Activated CD4-positive, alpha-beta T cell treated with anti-CD3 and anti-CD28 coated beads, Interleukin-2, amount 50 U/mL, for 1 hour (primary cell): ENCODE results near the gene IQSEC1.

ENCODE experiments used
- DNase-seq: peaks from one replicate; pipeline ENCODE4 v3.0.0-alpha.2; 2020

Gene IQSEC1

DNA sequence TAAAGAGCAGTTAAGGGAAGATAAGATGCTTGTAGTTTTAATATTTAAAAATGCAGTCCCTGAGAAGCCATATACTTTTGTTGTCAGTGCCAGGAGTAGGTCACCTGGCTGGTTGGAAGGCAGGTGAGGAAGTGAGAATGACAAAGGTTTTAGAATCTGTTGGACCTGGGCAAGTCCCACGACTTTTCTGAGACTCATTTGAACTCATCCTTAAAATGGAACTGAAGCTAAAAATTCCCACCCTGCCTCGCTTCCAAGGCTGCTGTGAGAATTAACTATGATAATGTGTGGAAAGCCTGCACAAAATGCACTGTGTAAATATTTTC, 77.1 kb downstream of the IQSEC1 start:
- DNase-seq: no peak

DNA sequence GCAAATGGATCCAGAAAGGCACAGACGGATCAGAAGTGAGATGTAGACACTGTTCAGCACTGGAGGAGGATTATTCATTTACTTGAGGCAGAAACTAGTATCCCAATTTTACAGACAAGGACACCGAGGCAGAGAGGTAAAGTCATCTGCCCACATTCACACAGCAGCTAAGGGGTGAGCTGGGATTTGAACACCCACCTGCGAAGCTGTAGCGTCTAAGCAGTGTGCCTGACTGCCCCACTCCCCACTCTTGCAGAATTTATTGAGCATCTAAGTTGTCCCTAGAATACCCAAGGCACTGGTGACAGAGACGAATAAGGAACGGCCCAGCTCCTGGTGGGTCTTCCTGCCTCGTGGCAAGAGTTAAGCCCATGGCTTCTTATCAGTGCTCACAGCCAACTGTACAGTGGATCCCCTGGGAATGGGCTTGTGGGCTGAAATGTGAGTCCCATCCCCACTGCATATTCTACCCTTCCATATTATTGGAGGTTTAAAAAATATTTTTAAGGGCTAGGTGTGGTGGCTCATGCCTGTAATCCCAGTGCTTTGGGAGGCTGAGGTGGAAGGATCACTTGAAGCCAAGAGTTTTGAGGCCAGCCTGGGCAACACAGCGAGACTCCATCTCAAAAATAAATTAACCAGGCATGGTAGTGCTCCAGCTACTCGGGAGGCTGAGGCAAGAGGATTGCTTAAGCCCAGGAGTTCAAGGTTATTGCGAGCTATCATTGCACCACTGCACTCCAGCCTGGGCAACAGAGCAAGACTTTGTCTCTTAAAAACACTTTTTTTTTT, 77.6 kb downstream of the IQSEC1 start:
- no peak for DNase-seq

DNA sequence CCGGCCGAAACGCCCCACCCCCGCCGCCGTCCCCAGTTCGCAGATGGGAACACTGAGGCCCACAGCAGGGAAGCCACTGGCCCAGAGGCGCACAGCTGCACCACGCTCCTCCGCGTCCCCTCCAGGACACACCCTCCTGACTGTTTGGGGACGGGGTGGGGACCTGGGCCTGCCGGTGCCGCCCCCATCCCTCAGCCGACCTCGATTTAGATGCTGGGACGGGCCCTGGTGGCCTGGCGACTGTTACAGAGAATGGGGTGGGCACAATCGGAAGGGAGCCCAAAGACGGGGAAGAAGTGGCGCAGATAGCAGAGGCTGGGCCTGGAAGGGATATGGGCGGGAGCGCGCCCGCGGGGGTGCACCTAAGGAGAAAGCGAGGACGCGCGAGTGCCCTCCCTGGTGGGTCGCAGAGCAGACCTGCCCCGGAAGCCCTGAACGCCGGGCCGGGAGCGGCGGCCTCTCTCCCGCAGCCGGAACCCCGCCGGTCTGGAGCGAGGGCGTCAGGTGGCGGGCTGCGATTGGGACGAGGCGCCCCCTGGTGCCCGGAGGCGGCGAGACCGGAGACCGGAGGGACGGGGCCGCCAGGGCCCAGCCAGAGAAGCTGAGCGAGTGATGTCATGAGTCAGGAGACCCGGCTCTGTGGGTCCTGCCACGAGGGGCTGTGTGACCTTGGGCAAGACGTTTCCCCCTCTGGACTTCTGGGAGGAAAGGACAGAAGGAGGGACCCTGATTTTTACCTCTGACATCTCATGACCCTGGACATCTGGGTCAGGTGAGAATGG, 78.4 kb downstream of the IQSEC1 start:
- peak; percentile 83 for DNase-seq

DNA sequence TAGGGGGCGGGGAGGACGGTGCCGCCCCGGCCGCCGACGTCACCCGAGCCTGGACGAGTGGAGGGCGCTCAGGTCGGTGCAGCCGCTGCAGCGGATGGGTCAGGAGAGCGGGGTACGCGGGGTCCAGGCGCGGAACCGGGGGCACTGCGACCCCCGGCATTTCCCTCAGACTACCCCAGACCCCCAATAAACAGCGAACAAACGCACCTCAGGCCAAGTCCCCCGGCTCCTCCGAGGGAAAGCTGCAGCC, 78.9 kb downstream of the IQSEC1 start:
- DNase-seq: no peak

DNA sequence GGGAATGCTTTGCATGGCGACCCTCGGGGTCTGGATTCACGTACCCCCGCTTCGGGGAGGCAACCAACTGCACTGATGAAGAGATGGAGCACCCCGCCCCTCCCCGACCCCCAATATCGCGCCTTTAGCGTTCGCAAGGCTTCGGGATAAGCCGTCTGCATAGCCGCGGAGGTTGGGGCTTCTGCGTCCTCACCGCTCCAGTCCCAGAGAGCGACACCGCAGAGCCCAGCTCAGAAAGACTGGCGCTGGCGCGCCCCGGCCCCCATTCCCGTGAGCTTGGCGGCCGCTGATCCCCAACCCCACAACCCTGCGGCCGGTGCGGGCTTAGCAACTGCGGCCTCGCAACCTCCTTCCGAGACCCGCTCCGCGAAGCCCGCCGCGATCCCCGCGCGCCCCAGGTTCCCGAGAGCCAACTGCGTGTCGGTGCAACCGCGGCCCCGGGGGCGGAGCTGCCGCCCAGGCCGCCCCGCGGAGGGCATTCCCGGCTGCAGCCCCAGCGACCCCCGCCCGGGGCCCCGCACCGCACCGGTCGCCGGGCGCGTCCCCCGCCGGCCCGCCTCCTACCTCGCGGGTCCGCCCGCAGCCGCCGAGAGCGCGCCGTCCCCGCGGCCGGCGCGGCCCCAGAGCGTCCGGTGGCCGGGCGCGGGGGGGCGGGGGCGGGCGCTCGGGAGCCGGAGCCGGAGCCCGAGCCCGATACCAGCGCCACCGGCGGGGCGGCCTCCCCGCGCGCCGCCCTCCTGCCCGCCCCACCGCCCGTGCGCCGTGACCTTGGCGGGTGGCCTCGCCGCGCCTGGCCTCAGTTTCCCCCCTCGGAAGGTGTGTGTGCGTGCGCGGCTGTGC, 79.5 kb downstream of the IQSEC1 start:
- no peak for DNase-seq

DNA sequence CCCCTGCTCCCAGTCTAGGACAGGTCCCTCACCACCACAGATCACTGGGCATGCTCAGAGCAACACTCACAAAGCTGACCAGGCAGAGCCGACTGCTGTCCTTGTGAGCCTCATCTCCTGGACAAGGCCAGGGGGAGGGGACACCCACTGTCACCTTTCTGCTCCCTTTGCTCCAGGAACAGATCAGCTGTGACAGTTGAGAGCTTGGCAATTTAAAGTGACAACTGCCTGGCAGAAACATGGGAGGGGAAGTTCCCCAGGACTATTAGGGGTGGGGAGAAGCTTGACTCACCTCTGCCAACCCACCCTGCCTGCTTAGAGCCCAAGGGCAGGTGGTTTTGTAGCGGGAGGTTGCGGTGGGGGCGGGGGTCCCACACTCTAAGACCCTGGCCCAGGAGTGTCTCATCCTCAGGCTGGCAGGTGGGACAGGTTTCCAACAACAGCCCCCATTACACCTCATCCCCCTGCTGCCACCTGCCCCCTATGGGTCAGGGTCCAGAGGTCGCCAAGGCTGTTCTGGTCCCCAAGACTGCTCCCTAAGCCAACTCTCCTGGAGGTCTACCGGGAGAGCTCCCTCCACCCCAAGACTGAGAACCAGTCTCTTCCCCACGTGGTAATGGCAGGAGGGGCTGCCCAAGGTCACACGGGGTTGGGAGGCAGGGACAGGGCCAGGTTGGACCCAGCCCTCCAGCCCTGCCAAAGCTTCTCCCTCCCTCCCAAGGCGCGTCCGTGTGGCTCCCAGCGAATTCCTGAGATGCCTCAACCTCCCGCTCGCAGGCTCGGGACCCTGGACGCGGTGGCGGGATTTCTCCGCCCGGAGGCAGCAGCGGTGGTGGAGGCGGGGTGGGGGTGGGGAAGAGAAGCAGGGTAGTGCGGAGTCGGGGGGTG, 80.4 kb downstream of the IQSEC1 start:
- no peak for DNase-seq

DNA sequence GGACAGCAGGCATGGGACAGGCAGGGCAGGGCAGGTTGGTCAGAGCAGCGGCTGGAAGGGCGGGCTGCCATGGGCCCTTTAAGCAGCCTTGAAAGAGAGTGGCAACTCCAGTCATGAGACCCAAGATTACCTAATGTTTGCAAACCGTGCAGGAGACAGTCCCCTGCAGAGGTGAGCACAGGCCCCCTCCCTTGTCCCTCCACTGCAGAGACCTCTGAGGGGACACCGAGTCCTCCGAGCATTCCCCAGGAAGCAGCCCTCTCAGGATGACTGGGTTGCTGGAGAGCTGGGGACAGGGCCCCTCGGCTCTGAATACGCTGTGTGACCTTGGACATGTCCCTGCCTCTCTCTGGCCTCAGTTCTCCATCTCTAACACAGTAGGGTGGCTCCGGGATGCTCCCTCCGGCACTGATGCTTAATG, 81.4 kb downstream of the IQSEC1 start:
- no peak for DNase-seq

DNA sequence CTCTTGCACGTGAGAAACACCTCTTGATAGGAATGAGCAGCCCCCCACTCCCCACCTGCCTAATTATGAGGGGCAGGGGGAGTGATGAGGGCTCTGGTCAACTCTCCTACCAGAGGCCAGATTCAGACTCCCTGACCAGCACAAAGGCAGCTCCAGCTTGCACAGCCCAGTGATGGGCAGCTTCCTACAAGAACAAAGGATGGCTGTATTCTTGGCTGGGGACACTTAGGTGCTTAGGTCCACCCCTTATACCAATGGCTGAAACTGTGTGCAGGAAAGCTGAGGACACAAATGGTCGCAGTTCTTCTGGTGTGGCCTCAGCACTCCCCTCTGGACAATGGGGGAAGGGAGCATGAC, 81.8 kb downstream of the IQSEC1 start:
- DNase-seq: no peak

DNA sequence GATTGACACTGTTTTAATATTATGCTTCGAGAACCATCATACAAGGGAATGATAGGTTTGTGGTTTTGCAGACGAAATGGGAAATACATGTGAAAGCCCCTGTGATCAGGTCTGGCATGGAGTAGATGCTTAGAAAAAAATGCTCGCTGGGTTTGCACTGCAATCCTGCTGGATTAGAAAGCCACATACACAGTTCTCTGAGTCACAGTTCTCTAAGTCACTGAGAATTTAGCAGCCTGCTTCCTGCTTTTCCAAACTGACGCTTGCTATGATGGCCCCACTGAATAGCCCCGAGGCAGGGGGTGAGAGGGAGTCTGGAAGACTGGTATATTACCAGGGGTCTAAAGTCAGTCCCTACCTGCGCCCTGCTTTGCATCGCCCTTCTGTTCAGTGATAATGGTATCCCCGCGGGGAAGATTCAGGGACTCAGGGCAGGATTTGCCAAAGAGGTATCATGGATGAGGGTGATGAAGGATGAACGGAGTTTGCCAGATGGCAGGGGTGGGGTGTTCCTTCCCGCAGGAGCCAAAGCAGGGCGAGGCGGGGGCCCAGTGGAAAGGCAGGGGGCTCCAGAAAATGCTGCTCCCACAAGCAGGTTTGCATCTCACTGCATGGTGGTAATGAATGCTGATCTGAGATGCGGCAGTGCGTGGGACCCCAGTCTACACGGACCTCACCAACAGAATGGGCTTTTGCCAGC, 82.3 kb downstream of the IQSEC1 start:
- no peak for DNase-seq

DNA sequence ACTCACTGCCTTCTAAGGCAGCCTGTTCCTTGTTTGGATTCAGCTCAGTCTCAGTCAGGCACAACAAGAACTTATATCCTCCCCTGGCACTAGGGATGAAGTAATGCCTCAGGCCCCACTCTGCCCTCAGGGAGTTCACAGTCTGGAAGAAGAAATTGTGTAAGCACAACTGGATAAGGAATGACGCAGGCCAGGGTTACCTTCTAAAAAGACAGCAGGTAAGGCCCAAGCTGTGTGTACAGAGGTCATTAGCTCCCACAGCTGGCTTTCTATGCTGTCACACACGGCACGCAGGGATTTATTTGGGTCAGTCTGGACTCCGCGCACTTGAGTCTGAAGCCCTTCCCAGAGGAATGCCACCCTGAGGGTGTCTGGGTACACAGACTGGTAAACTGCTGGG, 82.9 kb downstream of the IQSEC1 start:
- no peak for DNase-seq

DNA sequence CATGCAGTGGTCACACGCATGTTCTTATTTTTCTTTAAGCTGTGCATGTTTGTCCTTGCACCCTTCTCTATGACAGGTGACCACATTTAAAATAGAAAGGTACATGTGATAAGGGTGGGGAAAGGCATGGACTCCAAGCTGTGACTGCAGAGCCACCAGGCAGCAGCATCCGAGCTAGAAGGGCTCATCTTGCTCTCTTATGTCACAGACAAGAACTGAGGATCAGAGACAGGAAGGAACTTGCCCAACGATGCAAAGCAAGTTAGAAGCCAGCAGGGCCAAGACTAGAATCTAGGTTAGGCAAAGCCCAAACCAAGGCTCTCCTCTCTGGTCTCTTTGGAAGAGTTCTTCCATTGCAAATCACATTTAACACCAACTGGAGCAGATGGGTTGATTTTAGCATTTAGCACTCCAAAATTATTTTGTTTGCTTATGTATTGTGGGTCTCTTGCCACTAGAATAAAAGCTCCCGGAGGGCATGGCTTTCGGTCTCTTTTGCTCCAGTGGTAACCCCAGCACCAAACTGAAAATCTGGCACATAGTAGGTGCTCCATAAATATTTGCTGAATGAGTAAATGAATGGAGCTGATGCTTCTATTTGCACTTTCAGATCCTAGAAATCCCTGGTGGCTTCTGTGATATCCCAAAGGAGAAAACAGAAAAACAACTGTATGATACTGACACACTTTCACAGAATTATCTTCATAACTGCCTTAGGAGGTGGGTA, 84.3 kb downstream of the IQSEC1 start:
- no peak for DNase-seq

DNA sequence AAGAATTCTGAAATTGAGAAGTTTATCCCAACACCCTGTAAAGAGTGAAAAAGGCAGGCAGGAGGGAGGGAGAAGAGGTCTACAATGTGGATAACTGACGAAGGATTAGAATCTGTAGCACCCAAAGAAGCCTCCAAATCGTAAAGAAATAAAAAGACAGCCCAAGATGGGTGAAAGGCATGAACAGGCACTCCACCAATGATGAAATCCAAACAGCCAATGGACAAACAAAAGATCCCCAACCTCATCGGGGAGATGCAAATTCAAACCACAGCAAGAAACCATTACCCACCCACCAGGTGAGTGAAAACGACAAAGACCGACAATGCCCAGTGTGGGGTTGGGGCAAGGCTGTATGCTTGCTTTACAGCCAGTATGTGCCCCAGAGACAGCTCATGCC, 85.6 kb downstream of the IQSEC1 start:
- DNase-seq: no peak

DNA sequence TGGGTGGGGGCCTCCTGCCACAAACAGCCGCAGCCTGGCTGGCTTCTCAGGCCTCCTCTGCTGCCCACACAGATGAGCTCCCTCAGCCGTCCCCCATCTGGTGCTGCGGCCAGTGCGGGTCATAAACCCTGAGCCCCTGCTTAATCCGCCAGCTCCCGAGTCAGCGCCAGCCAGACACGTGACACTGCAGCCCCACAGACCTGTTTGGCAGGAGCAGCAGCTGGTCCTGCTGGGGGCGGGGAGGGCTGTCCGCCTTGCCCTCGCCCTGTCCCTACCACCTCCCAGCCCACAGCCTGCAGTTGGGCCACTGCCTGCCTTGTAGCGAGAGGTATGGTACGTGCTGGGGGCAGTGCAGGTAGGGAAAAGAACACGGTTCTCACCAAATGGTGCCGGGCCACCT, 86.2 kb downstream of the IQSEC1 start:
- DNase-seq: no peak

DNA sequence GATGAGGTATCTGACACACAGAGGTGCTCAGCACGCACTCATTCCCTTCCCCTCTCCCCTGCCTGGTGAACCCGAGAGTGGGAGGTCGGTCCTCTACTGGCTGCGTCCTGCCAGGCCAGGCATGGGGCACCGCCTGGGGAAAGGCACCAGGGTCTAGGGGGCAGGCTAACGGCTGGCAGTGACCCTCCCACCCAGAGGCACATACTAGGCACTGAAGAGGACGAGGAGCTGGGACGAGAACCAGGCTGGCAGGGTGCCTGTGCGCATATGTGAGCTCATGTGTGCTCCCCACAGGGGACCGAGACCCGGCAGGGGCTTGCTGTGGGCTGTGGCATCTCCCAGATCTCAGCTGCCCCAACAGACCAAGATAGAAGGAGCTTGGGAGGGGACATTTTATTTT, 86.7 kb downstream of the IQSEC1 start:
- DNase-seq: no peak

DNA sequence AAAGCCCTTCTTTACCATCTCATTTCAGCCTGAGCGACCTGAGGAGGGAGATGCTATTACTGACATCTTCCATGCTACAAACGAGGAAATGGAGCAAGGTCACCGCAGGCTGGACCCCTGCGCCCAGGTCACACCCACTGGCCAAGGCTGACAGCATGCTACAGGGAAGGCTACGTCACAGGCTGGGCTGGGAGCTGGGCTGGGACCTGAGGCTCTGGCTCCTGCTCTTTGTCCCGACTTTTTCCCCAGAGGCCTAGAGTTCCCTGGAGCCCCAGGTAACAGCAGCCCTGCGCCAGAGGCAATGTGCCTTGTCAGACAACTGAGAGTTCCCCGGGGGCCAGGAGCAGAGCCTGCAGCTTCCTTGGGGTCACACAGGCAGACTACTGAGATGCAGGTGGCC, 87.2 kb downstream of the IQSEC1 start:
- no peak for DNase-seq

DNA sequence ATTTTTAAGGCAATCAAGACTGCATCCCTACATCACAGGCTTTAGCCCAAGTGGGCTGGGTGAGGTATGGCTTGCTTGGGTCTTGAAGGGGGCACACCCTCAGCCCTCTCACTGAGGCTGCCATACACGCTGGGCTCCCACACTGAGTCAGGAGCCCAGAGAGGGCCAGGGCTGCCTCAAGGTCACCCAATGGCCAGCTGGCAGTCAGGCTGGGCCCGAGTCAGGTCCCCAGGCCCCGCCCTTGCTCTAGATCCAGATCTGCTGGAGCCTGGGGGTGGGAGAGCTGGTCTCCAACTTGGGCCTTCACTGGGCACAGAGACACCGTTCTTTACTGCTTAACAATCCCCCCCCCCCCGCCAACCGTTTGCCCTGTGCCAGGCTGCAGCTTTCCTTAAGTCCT, 88.1 kb downstream of the IQSEC1 start:
- DNase-seq: no peak

DNA sequence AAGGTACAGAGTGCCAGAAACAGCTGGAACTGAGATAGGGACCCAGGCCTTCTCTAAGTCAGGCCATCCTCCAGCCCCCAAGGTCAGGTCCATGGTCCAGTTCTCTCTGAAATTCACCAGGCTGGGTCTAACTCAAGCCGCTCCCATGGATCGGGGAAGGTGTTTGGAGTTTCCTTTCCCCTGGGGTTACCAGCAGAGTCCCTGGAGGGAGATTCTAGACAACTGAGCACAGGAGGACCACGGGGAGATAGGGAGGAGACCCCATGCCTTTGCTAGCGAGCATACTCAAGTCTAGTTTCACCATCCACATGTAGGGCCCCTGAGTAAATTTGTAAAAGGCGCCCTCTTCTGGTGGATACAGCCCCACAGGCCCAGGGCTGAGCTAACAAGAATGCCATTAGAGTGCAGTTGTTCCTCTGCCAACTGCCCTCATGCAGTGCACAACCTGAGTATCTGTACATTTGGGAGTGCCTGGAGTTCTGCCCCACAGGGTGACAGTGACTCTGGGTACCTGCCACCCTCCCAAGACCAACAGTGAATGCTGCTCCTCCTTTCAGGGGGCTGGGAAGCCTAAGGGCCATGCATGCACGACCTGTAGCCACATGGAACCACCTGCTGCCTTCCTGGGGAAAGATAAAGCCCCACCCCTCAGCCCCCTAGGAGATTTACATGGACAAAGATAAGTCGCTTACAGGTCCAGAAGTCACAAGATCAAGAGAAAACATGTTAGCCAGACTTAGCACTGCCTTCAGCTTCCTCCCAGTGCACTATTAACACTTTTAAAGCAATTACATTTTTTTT, 89.0 kb downstream of the IQSEC1 start:
- DNase-seq: peak; percentile 48

DNA sequence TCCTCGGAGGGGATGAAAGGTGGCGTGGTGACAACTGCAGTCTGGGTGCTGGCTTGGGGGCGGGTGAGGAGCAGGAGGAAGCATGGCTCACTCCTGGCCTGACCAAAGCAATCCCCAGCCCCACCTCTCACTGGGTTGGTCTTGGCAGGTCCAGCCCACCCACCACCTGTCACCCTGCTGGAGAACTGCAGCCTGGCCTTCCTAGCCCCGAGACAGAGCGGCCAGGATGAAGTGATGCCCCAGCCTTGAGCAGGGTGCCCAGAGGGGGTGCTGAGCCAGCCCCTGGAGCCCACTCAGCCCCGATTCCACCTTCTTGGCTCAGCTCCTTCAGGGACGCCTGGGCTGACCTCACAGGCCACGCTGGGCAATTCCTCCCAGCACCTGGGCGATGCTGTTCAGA, 89.9 kb downstream of the IQSEC1 start:
- no peak for DNase-seq

DNA sequence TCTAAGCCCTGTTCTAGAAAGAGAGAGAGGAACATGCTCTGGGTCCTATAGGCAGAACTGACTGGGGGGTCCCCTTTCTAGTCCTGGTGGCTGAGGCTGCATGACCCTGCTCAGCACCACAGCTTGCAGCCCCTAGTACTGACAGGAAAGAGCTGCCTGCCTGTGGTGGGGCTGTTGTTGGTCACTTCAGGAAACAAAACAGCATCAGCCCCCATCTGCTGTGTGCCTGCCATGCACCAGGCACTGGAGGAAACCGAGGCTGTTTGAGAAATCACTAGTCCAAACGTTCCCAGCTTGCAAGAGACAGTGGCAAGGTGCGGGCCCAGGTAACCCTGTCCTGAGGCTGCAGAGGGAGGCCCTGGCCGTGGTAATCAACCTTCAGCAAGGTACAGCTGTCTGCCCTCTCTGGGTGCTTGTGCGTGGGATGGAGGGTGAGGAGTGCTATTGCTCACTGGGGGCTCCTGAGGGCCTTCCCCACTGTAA, 90.6 kb downstream of the IQSEC1 start:
- DNase-seq: no peak
